Esophagus (tissue), 2 donors: ENCODE data around the gene DCTN2. TPM values are rescaled to one million over a fixed set of nuclear protein-coding genes. Genes with fewer than 3 reads are reported as not detected.
"Not testable (repeated sequence)": the region's sequence is repeated elsewhere in the genome, so short reads cannot be mapped to it uniquely, and the experiment has no call there.

Source experiments
- H3K27ac ChIP-seq, 2 donors: one replicate each; pipeline ENCODE4 v1.5.1; 2013; ENCODE audit warnings: low read depth in 2 of 2, mild to moderate bottlenecking in 2 of 2, inconsistent platforms in 1 of 2, low read length in 1 of 2, moderate library complexity in 1 of 2
- H3K27me3 ChIP-seq, 2 donors: one replicate each; pipeline ENCODE4 v1.6.1; 2013; ENCODE audit warnings: low read length in 2 of 2, control low read depth in 1 of 2, mild to moderate bottlenecking in 1 of 2; ENCODE audit not compliant: insufficient read depth in 2 of 2, control insufficient read depth in 1 of 2
- H3K36me3 ChIP-seq, 2 donors: one replicate each; pipeline ENCODE4 v1.6.1; 2013; ENCODE audit warnings: low read length in 1 of 2; ENCODE audit not compliant: control insufficient read depth in 2 of 2, insufficient read depth in 2 of 2
- H3K4me1 ChIP-seq, 2 donors: one replicate each; pipeline ENCODE4 v1.6.1; 2013; ENCODE audit warnings: low read length in 1 of 2; ENCODE audit not compliant: control insufficient read depth in 2 of 2, insufficient read depth in 2 of 2
- H3K4me3 ChIP-seq, 2 donors: one replicate each; pipeline ENCODE4 v1.5.1; 2013; ENCODE audit warnings: low read length in 2 of 2, mild to moderate bottlenecking in 2 of 2, low read depth in 1 of 2, moderate library complexity in 1 of 2
- H3K9me3 ChIP-seq, 2 donors: one replicate each; pipeline ENCODE4 v1.6.1; 2013; ENCODE audit warnings: mild to moderate bottlenecking in 2 of 2, low read depth in 1 of 2, low read length in 1 of 2, moderate library complexity in 1 of 2; ENCODE audit not compliant: control insufficient read depth in 2 of 2, insufficient read depth in 1 of 2
- WGBS, 2 donors: extraction: QIAGEN DNeasy Blood & Tissue Kit; methylation state at CpG; one replicate each; pipeline ENCODE4 v1.1.7; 2013; 5-methylcytosine and 5-hydroxymethylcytosine counted together
- polyA plus RNA-seq, 2 donors: library from polyadenylated mRNA; stranded (reverse); fragments of 200-250 nt; gene quantifications; one replicate each; pipeline ENCODE4 v1.2.3, GENCODE V29; 2013
- donor health status: healthy with polysubstance abuse.
- donor health status: Bipolar disorder and iron deficiency.

Gene DCTN2
- polyA plus RNA-seq, 2 donors: 77.4 to 159 TPM

DNA sequence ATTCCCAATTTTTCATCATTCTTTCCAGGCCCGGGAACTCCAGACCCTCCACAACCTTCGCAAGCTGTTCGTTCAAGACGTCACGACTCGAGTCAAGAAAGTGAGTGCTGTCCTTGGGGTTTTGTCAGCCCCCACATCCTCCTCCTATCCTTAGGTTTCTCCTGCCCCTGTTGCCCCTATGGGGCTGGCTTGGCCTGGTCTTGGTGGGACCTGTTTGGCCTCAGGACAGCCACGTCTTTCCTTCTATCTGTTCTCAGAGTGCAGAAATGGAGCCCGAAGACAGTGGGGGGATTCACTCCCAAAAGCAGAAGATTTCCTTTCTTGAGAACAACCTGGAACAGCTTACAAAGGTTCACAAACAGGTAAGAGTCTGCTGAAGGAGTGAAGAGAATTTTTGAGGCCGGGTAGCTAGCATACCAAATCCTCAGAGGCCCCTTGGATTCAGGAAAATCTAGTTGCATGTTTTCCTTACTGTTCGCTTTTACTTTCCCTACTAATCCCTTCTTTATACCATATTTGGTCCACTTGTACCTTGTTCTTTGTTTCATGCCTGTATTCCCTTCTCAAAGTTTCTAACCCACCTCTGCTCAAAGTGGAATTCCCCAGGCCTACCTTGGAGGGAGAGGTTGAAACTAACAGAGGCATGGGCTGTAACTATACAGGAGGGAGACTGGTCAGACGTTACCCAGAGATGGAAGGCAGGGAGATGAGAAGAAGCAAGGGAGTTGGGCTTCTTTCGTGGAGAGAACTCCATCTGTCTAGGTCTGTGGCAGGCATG, 31.2 kb upstream of the DCTN2 start:
- no peaks in the 10 kb centered on the region for H3K9me3 ChIP-seq
- no peak overlapping the region for H3K4me3 ChIP-seq
- no peak overlapping the region for H3K27ac ChIP-seq
- H3K36me3 ChIP-seq: no peaks in the 10 kb centered on the region
- H3K27me3 ChIP-seq: no peaks in the 10 kb centered on the region
- WGBS, 2 donors: 87% methylated on average over 12 of the region's 12 CpGs
- H3K4me1 ChIP-seq: no peaks in the 10 kb centered on the region

- Histone ChIP-seq H3K27ac (no peak overlapping the region), H3K9me3 (no peaks in the 10 kb centered on the region), H3K36me3 (no peaks in the 10 kb centered on the region), H3K4me1 (no peaks in the 10 kb centered on the region), H3K27me3 (no peaks in the 10 kb centered on the region), H3K4me3 (no peak overlapping the region)
- WGBS, 2 donors: 70 to 72% methylated on average over 9 of the region's 9 CpGs
Measured at GRCh38 chr12:57576613-57577160, 29.7 kb upstream of the DCTN2 start.

DNA sequence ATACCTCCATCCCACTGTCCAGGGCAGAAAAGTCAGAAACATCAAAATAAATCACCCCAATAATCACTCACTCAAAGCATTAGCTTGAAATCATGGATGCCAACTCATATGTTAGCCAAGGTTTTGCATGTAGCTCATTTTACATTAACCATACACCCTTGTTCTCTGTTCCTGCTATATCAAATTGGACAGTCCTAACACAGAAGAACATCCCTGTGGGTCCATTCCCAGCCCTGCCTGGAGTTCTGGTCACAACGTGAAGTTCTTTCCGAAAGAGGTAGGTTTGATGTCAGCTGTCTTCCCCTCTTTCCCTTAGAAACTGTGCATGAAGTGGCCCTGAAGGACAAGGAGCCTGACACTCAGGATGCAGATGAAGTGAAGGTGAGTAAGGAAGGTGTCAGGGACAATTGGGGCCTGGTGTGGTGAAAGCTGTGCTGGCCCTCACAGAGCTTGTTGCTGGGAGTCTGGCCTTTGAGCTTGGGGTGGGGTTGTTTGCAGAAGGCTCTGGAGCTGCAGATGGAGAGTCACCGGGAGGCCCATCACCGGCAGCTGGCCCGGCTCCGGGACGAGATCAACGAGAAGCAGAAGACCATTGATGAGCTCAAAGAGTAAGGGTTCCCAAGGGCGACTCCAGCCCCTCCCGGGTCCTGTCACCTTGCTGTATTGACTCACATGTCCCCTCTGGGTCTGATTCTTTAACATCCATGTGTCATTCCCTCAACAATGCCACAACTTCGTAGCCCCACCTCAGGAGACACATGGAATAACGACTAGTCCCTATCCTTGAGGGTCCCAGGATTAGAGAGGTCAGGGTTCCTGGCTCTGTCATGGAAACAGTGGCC, 29.0 kb upstream of the DCTN2 start:
- H3K4me1 ChIP-seq: no peaks in the 10 kb centered on the region
- H3K4me3 ChIP-seq: no peak overlapping the region
- H3K9me3 ChIP-seq: no peaks in the 10 kb centered on the region
- WGBS, 2 donors: 76 to 87% methylated on average over 12 of the region's 12 CpGs
- H3K27ac ChIP-seq: no peak overlapping the region
- H3K36me3 ChIP-seq: no peaks in the 10 kb centered on the region
- no peaks in the 10 kb centered on the region for H3K27me3 ChIP-seq

DNA sequence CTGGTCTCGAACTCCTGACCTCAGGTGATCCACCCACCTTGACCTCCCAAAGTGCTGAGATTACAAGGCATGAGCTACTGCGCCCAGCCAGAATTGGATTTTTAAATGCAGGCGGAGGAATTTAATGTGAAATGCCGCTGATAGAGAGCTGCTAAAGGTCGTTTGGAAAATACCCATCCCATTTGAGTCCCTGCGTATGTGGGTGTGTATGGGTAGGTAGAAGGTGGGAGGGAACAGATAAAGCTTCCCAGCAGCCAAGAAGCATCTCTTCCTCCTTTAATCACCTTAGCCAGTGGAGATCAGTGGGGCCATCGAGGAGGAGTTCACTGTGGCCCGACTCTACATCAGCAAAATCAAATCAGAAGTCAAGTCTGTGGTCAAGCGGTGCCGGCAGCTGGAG, 27.8 kb upstream of the DCTN2 start:
- WGBS, 2 donors: 83 to 88% methylated on average over 10 of the region's 10 CpGs
- H3K4me3 ChIP-seq: no peak overlapping the region
- H3K9me3 ChIP-seq: no peaks in the 10 kb centered on the region
- H3K4me1 ChIP-seq: no peaks in the 10 kb centered on the region
- no peaks in the 10 kb centered on the region for H3K27me3 ChIP-seq
- H3K27ac ChIP-seq: no peak overlapping the region
- no peaks in the 10 kb centered on the region for H3K36me3 ChIP-seq

- WGBS, 2 donors: 79 to 83% methylated on average over 12 of the region's 12 CpGs
- Histone ChIP-seq H3K27me3 (no peaks in the 10 kb centered on the region), H3K4me1 (no peaks in the 10 kb centered on the region), H3K36me3 (no peaks in the 10 kb centered on the region), H3K4me3 (no peak overlapping the region), H3K9me3 (no peaks in the 10 kb centered on the region), H3K27ac (no peak overlapping the region)
Measured at GRCh38 chr12:57571926-57572762, 25.2 kb upstream of the DCTN2 start.

DNA sequence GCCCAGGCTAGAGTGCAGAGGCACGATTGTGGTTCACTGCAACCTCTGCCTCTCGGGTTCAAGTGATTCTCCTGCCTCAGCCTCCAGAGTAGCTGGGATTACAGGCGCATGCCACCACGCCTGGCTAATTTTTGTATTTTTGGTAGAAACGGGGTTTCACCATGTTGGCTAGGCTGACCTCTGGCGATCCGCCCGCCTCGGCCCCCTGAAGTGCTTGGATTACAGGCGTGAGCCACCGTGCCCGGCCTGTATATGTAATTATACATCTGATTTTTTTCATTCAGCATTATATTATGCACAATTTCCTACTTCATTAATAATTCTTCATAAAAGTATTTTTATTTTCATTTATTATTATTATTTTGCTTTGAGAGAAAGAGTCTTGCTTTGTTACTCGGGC, 23.4 kb upstream of the DCTN2 start:
- H3K4me1 ChIP-seq, H3K27ac ChIP-seq, H3K36me3 ChIP-seq, H3K9me3 ChIP-seq, H3K4me3 ChIP-seq, H3K27me3 ChIP-seq: not testable (repeated sequence)
- WGBS, 2 donors: 85 to 92% methylated on average over 13 of the region's 13 CpGs

- no peak overlapping the region for H3K27ac ChIP-seq
- H3K4me3 ChIP-seq: no peak overlapping the region
- H3K27me3 ChIP-seq: no peaks in the 10 kb centered on the region
- H3K4me1 ChIP-seq: no peaks in the 10 kb centered on the region
- WGBS, 2 donors: 89 to 90% methylated on average over 18 of the region's 18 CpGs
- no peaks in the 10 kb centered on the region for H3K36me3 ChIP-seq
- H3K9me3 ChIP-seq: no peaks in the 10 kb centered on the region
Measured at GRCh38 chr12:57569858-57570257, 22.9 kb upstream of the DCTN2 start.

DNA sequence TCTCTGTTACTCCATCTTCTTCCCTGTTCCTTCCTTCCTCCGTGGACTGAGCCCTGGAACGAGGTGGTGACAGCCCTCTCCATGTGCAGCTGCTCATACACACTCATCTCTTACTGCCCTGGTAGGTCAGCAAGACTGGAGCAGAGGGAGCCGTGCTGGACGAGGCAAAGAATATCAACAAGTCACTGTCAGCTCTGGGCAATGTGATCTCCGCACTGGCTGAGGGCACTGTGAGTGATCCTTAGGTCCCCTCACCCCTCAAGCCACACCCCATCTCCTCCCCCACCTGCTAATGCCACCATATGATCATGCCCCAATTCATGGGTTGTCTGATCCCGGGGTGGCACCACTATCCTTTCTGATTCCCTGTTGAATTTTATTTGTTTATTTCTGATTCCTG, 21.8 kb upstream of the DCTN2 start:
- WGBS, 2 donors: 78 to 82% methylated on average over 6 of the region's 6 CpGs
- H3K9me3 ChIP-seq: no peaks in the 10 kb centered on the region

GRCh38 chr12:57564178-57564740, 17.3 kb upstream of the DCTN2 start:
- H3K9me3 ChIP-seq: no peaks in the 10 kb centered on the region
- H3K4me1 ChIP-seq: no peaks in the 10 kb centered on the region
- no peak overlapping the region for H3K27ac ChIP-seq
- H3K27me3 ChIP-seq: no peaks in the 10 kb centered on the region
- H3K4me3 ChIP-seq: no peak overlapping the region
- WGBS, 2 donors: 81 to 85% methylated on average over 7 of the region's 7 CpGs
- no peaks in the 10 kb centered on the region for H3K36me3 ChIP-seq

More for the DNA sequence above, 21.8 kb upstream of the DCTN2 start:
- Histone ChIP-seq H3K4me1 (no peaks in the 10 kb centered on the region), H3K27ac (no peak overlapping the region), H3K4me3 (no peak overlapping the region), H3K36me3 (no peaks in the 10 kb centered on the region), H3K27me3 (no peaks in the 10 kb centered on the region)
